ENCODE results near the gene LDHA.

LDHA gene

GRCh38 chr11:18364495-18365073 is 29.8 kb upstream of the LDHA start:
- POLR2A ChIA-PET = interaction anchor here (0.5 to 1.2 kb wide), 2 partner anchors 13 to 30 kb away, joined by 4 read pairs; partner anchors contain the start of gene LDHA
- CTCF ChIA-PET = interaction anchor here (0.7 to 2.0 kb wide), 3 partner anchors 37 to 120 kb away, joined by 4 read pairs; no protein-coding TSS in a partner anchor

GRCh38 chr11:18365741-18366140 is 28.6 kb upstream of the LDHA start:
- TF ChIP-seq ZNF10 (tag by site-specific recombination; IDR thresholded peaks at IDR 0.05) (0 out of 2 replicates have a peak, but pooled peaks have one; percentile 17), BCL11B (tag by site-specific recombination; IDR thresholded peaks at IDR 0.05; ENCODE audit: low read depth) (no peak)
- Histone ChIP-seq H3K9me3 (ENCODE audit: control insufficient read depth, insufficient read depth, low read depth, low read length) (no peaks in the 10 kb centered on the region), H3K4me1 (ENCODE audit: control insufficient read depth, insufficient read depth, low read length) (no peaks in the 10 kb centered on the region), H3K27ac (ENCODE audit: extremely low read depth, low read depth, low read length) (no peak overlapping the region), H3K4me3 (ENCODE audit: low read depth, low read length) (no peak overlapping the region), H3K36me3 (ENCODE audit: control insufficient read depth in 2 of 2, insufficient read depth in 1 of 2, low read length in 2 of 2) (peaks cover 13 to 67% of the 10 kb centered on the region in 2 experiments)
- CTCF ChIA-PET = interaction anchor here (2.0 kb wide), 1 partner anchor 48 kb away, joined by 4 read pairs; no protein-coding TSS in a partner anchor
- POLR2A ChIA-PET = interaction anchor here (1.2 kb wide), 1 partner anchor 29 kb away, joined by 4 read pairs; the partner anchor contains the start of gene LDHA

More at GRCh38 chr11:18364495-18365073, 29.8 kb upstream of the LDHA start:
- H3K36me3 ChIP-seq (ENCODE audit: control insufficient read depth in 2 of 2, insufficient read depth in 1 of 2, low read length in 2 of 2) = peaks cover 13 to 78% of the 10 kb centered on the region in 2 experiments
- H3K4me3 ChIP-seq (ENCODE audit: low read depth, low read length) = no peak overlapping the region
- TF ChIP-seq ZNF426 (tag by site-specific recombination; IDR thresholded peaks at IDR 0.05) = no peak
- no peak for TF ChIP-seq RBAK (tag by site-specific recombination; IDR thresholded peaks at IDR 0.05)
- no peak for TF ChIP-seq ZSCAN5A (tag by site-specific recombination; IDR thresholded peaks at IDR 0.05)
- no peak for TF ChIP-seq SCRT2 (tag by site-specific recombination; IDR thresholded peaks at IDR 0.05)
- TF ChIP-seq ZNF114 (tag by site-specific recombination; IDR thresholded peaks at IDR 0.05) = no peak
- no peak for TF ChIP-seq ZNF658 (tag by site-specific recombination; IDR thresholded peaks at IDR 0.05)
- TF ChIP-seq ZNF623 (tag by site-specific recombination; IDR thresholded peaks at IDR 0.05) = no peak
- TF ChIP-seq GFI1B (tag by site-specific recombination; IDR thresholded peaks at IDR 0.05) = no peak
- no peak for TF ChIP-seq ZNF747 (tag by site-specific recombination; IDR thresholded peaks at IDR 0.05)
- no peak for TF ChIP-seq ZSCAN23 (tag by site-specific recombination; IDR thresholded peaks at IDR 0.05)
- TF ChIP-seq ZNF202 (tag by site-specific recombination; IDR thresholded peaks at IDR 0.05; ENCODE audit: borderline replicate concordance) = no peak
- no peak for TF ChIP-seq ZNF707 (tag by site-specific recombination; IDR thresholded peaks at IDR 0.05)
- no peak for TF ChIP-seq GLIS2 (tag by site-specific recombination; IDR thresholded peaks at IDR 0.05)
- TF ChIP-seq MZF1 (tag by site-specific recombination; IDR thresholded peaks at IDR 0.05; ENCODE audit: borderline replicate concordance) = no peak
- no peak for TF ChIP-seq ZNF664 (tag by site-specific recombination; IDR thresholded peaks at IDR 0.05)
- TF ChIP-seq KLF1 (tag by site-specific recombination; IDR thresholded peaks at IDR 0.05) = no peak
- TF ChIP-seq ZNF155 (tag by site-specific recombination; IDR thresholded peaks at IDR 0.05) = no peak
- H3K9me3 ChIP-seq (ENCODE audit: control insufficient read depth, insufficient read depth, low read depth, low read length) = no peaks in the 10 kb centered on the region
- H3K4me1 ChIP-seq (ENCODE audit: control insufficient read depth, insufficient read depth, low read length) = no peaks in the 10 kb centered on the region
- no peak overlapping the region for H3K27ac ChIP-seq (ENCODE audit: extremely low read depth, low read depth, low read length)

GRCh38 chr11:18366286-18366685 is 28.1 kb upstream of the LDHA start:
- CTCF ChIA-PET = no interaction called here
- no peak overlapping the region for H3K27ac ChIP-seq (ENCODE audit: extremely low read depth, low read depth, low read length)
- peaks cover 13 to 62% of the 10 kb centered on the region in 2 experiments for H3K36me3 ChIP-seq (ENCODE audit: control insufficient read depth in 2 of 2, insufficient read depth in 1 of 2, low read length in 2 of 2)
- no peaks in the 10 kb centered on the region for H3K9me3 ChIP-seq (ENCODE audit: control insufficient read depth, insufficient read depth, low read depth, low read length)
- POLR2A ChIA-PET = no interaction called here
- no peaks in the 10 kb centered on the region for H3K4me1 ChIP-seq (ENCODE audit: control insufficient read depth, insufficient read depth, low read length)
- no peak overlapping the region for H3K4me3 ChIP-seq (ENCODE audit: low read depth, low read length)
- no peak for TF ChIP-seq ZNF19 (tag by site-specific recombination; IDR thresholded peaks at IDR 0.05; ENCODE audit: low read depth)
- TF ChIP-seq WT1 (tag by site-specific recombination; IDR thresholded peaks at IDR 0.05) = no peak
- no peak for TF ChIP-seq ZBTB6 (tag by site-specific recombination; IDR thresholded peaks at IDR 0.05)
- no peak for TF ChIP-seq ZNF76 (tag by site-specific recombination; IDR thresholded peaks at IDR 0.05; ENCODE audit: borderline replicate concordance, low read depth)
- TF ChIP-seq REPIN1 (tag by site-specific recombination; IDR thresholded peaks at IDR 0.05; ENCODE audit: low read depth) = no peak
- TF ChIP-seq MZF1 (tag by site-specific recombination; IDR thresholded peaks at IDR 0.05; ENCODE audit: borderline replicate concordance) = no peak
- no peak for TF ChIP-seq ZNF776 (tag by site-specific recombination; IDR thresholded peaks at IDR 0.05; ENCODE audit: borderline replicate concordance)
- TF ChIP-seq ZBTB17 (tag by site-specific recombination; IDR thresholded peaks at IDR 0.05) = no peak
- no peak for TF ChIP-seq ZNF23 (tag by site-specific recombination; IDR thresholded peaks at IDR 0.05; ENCODE audit: borderline replicate concordance)
- TF ChIP-seq SETDB1 (IDR thresholded peaks at IDR 0.05; ENCODE audit: insufficient read length, low read length) = no peak
